ENCODE results near the gene USP9X.

DNA sequence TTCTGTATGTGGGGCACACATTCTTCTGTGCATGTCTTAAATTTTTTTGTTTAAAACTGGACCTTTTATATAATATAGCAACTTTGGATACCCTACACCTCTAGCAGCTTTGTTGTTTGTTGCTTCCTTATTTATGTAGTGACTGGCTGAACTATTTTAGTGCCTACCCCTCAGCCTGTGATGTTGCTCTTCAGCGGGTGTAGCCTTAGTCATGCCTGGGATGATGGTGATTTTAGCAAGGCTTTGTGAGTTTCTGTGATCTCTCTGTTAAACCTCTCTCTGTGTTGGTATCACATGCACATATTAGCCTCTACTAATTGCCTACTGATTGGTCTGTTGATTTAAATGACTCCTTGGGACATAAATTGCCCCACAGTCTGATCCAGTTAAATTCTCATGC, 22.8 kb downstream of the USP9X start:
- TF ChIP-seq EZH2 (IDR thresholded peaks at IDR 0.05; ENCODE audit: borderline replicate concordance), result no peak
- TF ChIP-seq, protein P1, sequence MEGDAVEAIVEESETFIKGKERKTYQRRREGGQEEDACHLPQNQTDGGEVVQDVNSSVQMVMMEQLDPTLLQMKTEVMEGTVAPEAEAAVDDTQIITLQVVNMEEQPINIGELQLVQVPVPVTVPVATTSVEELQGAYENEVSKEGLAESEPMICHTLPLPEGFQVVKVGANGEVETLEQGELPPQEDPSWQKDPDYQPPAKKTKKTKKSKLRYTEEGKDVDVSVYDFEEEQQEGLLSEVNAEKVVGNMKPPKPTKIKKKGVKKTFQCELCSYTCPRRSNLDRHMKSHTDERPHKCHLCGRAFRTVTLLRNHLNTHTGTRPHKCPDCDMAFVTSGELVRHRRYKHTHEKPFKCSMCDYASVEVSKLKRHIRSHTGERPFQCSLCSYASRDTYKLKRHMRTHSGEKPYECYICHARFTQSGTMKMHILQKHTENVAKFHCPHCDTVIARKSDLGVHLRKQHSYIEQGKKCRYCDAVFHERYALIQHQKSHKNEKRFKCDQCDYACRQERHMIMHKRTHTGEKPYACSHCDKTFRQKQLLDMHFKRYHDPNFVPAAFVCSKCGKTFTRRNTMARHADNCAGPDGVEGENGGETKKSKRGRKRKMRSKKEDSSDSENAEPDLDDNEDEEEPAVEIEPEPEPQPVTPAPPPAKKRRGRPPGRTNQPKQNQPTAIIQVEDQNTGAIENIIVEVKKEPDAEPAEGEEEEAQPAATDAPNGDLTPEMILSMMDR (IDR thresholded peaks at IDR 0.05; ENCODE audit: poor library complexity), result no peak
- no peak for TF ChIP-seq EZH2phosphoT487 (IDR thresholded peaks at IDR 0.05; ENCODE audit: low read depth, severe bottlenecking, unreplicated experiment)
